ENCODE results near the gene COPA.

COPA gene

DNA sequence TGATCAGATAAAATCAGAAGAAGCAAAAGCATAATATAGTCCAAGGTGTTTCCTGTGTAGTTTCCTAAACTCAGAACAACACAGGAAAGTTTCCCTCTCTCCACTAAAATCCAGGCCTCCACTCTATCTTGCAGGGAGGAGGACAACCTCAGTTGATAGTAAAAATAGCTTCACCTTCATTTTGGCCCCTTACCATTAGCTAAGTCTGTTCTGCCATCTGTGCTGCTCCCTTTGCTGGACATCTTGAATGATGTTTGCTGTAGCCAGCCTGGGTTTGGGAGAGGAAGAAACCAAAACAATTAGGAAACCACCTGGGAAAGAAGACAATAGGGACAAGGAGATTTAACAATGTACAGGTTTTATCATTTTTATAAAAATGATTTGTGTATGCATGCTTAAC, 99.3 kb downstream of the COPA start:
- TF ChIP-seq SUZ12 (IDR thresholded peaks at IDR 0.05) (no peak), NFRKB (IDR thresholded peaks at IDR 0.05) (no peak), FOXK2 (IDR thresholded peaks at IDR 0.05) (no peak), TARDBP (IDR thresholded peaks at IDR 0.05) (no peak), CTBP1 (IDR thresholded peaks at IDR 0.05; ENCODE audit: borderline replicate concordance) (no peak), ARNT (IDR thresholded peaks at IDR 0.05) (no peak), ELF4 (IDR thresholded peaks at IDR 0.05) (no peak), FOXM1 (IDR thresholded peaks at IDR 0.05; ENCODE audit: borderline replicate concordance) (no peak), ZNF384 (IDR thresholded peaks at IDR 0.05) (no peak), PKNOX1 (IDR thresholded peaks at IDR 0.05) (no peak), LEF1 (IDR thresholded peaks at IDR 0.05; ENCODE audit: borderline replicate concordance) (no peak), BHLHE40 (IDR thresholded peaks at IDR 0.05; ENCODE audit: borderline replicate concordance) (no peak), HDGF (IDR thresholded peaks at IDR 0.05; ENCODE audit: borderline replicate concordance) (no peak), L3MBTL2 (conservative IDR thresholded peaks at IDR 0.05) (no peak), SP1 (IDR thresholded peaks at IDR 0.05) (no peak), FOXA1 (IDR thresholded peaks at IDR 0.05) (no peak)
- no peak for DNase-seq (ENCODE audit: extremely low spot score)
- CTCF ChIA-PET, result interaction anchor here (0.7 to 1.8 kb wide), 4 partner anchors 8 to 158 kb away, joined by 3 to 6 read pairs (median 4); no protein-coding TSS in a partner anchor
- POLR2A ChIA-PET, result no interaction called here

DNA sequence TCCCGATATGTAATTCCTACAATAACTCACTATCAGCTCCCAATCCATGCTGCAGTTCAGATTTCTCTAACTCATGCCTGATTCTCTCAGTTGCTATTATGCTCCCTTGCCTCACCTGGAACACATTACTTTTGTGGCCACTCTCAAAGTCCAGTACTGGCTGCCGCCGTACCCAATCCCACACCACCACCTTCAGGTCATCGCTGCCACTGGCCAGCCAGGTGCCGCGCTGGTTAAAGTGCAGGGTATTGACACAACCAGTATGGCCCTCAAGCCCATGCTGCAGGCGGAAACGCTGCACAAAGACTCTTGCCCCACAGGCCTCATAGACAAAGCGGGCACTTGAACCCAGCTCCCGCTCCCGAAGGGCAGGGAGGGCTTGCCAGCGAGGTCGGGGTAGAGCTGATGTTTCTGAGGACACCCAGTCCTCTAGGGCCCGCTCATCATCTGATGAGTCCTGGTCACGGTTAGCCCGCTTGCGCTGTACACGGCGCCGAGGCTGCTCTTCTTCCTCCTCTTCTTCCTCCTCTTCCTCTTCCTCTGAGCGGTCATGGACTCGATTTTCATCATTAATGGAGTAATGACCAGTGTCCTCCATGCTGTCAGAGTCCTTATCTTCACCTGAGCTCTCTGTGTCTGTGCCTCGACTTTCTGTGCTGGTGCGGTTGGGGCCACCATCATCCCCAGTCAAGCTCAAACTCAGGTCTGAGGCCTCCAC, 103.3 kb downstream of the COPA start:
- ChIA-PET POLR2A (interaction anchor here (1.1 kb wide), 1 partner anchor 9 kb away, joined by 3 read pairs; no protein-coding TSS in a partner anchor), CTCF (interaction anchor here (0.8 kb wide), 1 partner anchor 13 kb away, joined by 5 read pairs; no protein-coding TSS in a partner anchor)
- TF ChIP-seq TARDBP (IDR thresholded peaks at IDR 0.05) (no peak), SUZ12 (IDR thresholded peaks at IDR 0.05) (no peak), LEF1 (IDR thresholded peaks at IDR 0.05; ENCODE audit: borderline replicate concordance) (no peak), FOXK2 (IDR thresholded peaks at IDR 0.05) (no peak), BHLHE40 (IDR thresholded peaks at IDR 0.05; ENCODE audit: borderline replicate concordance) (no peak), CTBP1 (IDR thresholded peaks at IDR 0.05; ENCODE audit: borderline replicate concordance) (no peak), PKNOX1 (IDR thresholded peaks at IDR 0.05) (no peak), FOXM1 (IDR thresholded peaks at IDR 0.05; ENCODE audit: borderline replicate concordance) (no peak), L3MBTL2 (conservative IDR thresholded peaks at IDR 0.05) (no peak), HDGF (IDR thresholded peaks at IDR 0.05; ENCODE audit: borderline replicate concordance) (no peak), ZNF384 (IDR thresholded peaks at IDR 0.05) (no peak), ELF4 (IDR thresholded peaks at IDR 0.05) (no peak), NFRKB (IDR thresholded peaks at IDR 0.05) (no peak), SP1 (IDR thresholded peaks at IDR 0.05) (no peak)
- no peak for DNase-seq (ENCODE audit: extremely low spot score)

Data from HEK293T (cell line).